Nucleus accumbens (tissue), 56 donors: ENCODE data around the gene NDFIP2.

Source experiments
- DNase-seq, 56 donors: peaks; one replicate each; lab custom pipeline; 2025; lab: John Stamatoyannopoulos, UW

NDFIP2 gene

DNA sequence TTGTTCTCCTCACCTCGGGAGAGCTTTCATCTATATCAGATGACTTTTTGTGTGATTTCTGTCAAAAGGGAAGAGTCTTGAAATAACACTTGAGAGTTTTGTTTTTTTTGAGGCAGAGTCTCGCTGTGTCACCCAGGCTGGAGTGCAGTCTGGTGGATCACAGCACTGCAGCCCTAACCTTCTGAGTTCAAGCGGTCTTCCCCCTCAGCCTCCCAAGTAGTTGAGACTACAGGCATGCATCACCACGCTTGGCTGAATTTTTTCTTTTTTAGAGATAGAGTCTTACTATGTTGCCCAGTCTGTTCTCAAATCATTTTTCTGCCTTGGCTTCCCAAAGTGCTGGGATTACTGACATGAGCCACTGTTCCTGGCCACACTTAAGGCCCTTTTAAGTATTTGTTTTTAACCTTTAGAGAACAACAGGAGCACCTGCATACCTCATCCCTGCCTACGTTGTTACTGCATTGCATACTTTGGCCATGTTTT lies 11.4 kb downstream of the NDFIP2 start:
- DNase-seq: no peak

- no peak for DNase-seq
These were observed 12.1 kb downstream of the NDFIP2 start for GRCh38 chr13:79492918-79493594.

DNA sequence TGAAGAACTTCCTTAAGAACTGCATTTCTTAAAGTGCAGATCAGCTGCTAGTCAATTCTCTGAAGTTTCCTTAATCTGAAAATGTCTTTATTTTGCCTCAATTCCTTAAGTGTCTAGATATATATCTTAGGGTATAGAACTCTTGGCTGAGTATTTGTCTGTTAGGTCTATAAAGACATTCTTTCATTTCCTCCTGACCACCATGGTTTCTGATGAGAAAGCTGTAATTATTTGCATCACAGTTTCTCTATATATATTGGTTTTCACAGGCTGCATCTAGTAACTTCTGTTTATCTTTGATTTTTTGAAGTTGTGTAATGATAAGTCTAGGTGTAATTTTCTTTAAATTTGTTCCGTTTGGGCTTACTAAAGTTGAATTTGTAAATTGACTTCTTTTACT lies 15.2 kb downstream of the NDFIP2 start:
- DNase-seq: no peak

GRCh38 chr13:79497064-79497463 lies 16.1 kb downstream of the NDFIP2 start:
- DNase-seq: no peak

DNA sequence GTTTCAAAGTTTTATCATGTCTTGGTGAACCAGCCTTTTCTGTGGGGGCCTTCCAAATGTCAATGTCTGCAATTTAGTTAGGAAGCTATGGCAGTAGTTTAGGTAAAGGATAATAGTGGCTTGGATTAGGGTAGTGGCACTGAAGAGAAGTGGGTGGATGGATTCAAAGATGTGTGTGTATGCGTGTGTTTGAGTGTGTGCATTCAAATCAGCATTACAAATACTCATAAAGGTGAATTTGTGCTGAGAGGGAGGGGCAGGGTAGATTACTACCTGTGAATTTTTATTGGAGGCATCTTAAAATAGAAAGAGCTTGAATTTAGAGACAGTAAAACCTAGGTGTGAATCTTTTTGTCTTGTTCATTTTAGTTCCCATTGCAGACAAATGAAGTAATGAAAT lies 16.9 kb downstream of the NDFIP2 start:
- no peak for DNase-seq

DNA sequence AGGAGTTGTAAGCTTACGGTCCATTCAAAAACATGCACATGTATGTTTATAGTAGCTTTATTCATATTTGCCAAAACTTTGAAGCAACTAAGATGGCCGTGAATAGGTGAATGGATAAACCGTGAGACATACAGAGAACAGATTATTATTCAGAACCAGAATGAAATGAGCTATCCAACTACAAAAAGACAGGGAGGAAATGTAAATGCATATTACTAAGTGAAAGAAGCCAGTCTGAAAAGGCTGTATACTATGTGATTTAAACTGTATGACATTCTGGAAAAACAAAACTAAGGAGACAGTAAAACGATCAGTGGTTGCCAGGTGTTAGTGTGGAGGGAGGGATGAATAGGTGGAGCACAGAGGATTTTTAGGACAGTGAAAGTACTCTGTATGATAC lies 19.9 kb downstream of the NDFIP2 start:
- DNase-seq: no peak

GRCh38 chr13:79501538-79502232 lies 20.7 kb downstream of the NDFIP2 start:
- no peak for DNase-seq

DNA sequence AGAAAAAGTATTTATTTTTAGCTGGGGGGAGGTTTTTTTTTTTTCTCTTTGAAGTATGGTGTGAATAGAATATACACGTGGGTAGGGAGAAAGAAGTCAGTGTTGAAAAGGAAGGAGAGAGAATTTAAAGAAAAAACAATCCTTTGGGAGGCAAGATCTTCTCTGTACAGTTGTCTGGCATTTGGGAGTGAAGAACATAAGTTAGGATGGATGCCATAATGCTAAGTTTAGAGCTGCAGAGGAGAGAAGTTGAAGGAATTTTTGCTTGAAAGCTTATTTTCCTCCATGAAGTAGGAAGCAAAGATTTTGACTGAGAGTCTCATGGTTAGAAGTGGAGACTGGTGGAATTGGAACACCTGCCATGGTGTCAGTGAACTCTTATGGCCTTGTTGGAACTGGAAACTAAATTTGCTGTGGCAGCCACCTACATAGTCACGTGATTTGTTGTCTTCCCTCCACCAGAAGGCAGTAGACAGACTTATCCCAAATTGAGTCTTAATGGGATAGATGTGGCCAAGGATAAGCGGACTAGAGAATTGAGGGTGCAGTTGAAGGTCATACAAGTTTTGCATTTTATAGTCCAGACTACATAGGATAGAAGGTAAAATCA lies 22.0 kb downstream of the NDFIP2 start:
- no peak for DNase-seq

- no peak for DNase-seq
These were observed 22.6 kb downstream of the NDFIP2 start for GRCh38 chr13:79503473-79504017.

DNA sequence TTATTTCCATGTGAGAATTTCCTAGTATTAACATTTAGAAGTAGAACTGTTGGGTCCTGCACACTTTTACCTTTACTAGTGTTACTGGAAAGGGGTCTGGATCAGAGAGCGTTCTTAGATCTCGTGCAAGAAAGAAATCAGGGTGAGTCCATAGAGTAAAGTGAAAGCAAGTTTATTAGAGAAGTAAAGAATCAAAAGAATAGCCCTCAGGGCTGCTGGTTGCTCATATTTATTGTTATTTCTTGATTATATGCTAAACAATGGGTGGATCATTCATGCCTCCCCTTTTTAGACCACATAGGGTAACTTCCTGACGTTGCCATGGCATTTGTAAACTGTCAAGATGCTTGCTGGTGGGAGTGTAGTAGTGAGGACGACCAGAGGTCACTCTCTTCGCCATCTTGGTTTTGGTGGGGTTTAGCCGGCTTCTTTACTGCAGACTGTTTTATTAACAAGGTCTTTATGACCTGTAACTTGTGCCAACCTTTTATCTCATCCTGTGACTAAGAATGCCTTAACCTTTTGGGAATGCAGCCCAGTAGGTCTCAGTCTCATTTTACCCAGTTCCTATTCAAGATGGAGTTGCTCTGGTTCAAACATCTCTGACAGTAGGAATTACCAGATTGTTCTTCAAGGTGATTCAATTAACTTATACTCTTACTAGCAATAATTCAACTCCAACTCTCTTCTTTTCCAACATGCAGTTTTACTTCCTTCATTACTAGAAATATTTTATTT lies 27.4 kb downstream of the NDFIP2 start:
- DNase-seq: no peak

DNA sequence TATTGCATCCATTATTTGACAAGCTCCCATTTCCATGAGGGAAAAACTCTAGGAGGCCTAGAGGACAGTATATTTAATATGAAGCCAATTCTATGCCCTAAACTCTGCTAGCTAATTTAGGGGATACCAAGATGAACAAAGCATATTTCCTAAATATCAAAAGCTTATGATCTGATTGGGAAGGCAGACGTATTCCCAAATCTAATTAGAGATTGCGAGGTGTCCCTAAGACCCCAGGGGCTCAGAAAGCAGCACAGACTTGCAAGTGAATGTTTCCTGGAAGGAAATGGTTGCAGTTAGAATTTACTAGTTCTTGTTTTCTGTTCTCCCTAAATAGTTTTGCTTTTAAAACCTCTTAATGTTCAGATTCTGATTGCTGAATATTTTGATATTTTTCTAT lies 30.7 kb downstream of the NDFIP2 start:
- DNase-seq: no peak

GRCh38 chr13:79512950-79513349 lies 32.0 kb downstream of the NDFIP2 start:
- DNase-seq: no peak

DNA sequence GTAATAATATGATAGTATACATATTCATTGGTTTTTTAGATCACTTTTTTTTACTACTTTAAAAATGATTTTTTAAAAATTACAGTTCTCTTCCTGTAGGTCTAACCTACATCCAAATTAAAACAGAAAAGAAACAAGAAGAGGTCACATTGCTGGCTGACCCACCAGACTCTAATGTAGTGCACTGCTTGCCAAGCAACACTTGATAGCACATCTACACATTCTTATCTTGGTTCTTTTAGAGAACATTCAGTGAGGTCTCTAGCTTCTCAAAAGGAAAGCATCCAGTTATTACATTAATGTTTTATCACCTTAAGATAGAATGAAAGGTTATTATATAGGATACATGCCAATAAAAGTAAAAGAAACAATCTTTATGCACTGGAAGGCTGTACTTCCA lies 35.6 kb downstream of the NDFIP2 start:
- DNase-seq: no peak

- DNase-seq: no peak
These were observed 38.3 kb downstream of the NDFIP2 start for GRCh38 chr13:79519255-79519654.

DNA sequence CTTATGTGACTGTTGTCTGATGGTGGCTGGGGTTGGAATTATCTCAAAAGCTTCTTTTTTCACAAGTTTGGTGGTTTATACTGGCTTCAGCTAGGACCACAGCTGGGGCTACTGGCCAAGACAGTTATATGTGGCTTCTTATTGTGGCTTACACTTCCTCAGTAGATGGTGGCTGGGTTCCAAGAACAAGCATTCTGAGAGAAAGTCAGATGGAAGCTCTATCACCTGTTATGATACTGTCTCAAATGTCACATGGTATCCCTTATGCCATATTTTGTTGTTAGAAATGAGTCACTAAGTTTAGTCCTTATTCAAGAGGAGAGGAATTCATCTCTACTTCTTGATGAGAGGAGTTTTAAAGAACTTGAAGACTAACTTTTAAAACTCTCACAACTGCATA lies 41.6 kb downstream of the NDFIP2 start:
- no peak for DNase-seq

DNA sequence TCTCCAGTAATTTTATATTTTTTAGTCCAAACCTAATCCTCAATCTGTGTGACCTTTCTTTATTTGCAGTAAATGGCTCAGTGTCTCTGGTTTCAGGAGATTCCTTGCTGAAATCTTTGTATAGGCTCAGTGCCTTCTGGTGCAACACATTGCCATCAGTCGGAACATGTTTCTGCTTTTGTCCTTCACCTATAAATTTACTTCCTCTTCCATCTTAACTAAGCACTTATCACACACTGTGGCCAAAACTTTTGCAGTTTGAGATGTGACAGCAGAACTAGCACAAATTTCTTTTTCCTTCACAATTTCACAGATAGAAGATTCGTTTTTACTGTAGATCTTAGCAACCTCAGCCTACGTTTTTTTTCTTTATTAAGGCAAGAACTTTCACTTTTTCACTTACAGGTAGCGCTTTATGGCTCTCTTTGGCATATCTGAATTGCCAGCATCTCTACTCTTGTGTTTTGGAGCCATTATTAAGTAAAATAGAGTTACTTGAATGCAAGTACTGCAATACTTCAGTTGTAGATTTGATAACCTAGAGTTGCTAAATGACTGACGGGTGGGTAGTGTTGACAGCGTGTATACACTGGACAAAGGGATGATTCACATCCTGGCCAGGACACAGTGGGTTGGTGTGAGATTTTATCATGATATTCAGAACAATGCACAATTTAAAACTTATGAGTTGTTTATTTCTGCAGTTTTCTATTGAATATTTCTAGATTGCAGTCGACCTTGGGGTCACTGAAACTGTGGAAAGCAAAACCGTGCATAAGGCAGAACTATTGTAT lies 44.3 kb downstream of the NDFIP2 start:
- DNase-seq: peak in 1 of 56 donors; percentile 33

- no peak for DNase-seq
These were observed 46.7 kb downstream of the NDFIP2 start for GRCh38 chr13:79527698-79528097.

DNA sequence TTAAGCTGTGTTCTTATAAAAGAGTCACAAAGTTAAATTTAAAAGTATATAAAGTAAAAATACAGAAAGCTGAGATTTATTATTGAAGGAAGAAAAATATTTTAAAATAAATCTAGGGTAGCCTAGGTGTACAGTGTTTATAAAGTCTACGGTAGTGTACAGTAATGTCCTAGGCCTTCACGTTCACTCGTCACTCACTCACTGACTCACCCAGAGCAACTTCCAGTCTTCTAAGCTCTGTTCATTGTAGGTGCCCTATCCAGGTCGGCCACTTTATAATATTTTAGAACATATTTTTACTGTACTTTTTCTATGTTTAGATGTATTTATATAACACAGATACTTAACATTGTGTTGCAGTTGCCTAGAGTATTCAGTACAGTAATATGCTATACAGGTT lies 47.4 kb downstream of the NDFIP2 start:
- no peak for DNase-seq

DNA sequence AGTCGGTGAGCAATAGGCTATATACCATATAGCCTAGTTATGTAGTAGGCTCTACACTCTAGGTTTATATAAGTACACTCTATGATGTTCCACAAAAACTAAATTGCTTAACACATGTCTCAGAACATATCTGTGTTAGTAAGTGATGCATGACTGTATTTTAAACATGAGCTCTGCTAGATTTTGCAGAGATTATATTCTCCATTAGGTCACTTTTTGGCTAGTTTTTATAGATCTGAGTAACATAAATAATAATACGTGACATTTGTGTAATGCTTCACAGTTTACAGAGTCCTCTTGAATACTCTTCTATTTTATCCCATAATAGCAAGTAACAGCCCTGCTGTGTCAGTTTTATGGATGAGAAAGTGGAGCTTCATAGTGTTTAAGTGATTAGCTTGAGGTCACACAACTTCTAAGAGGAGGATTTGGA lies 47.8 kb downstream of the NDFIP2 start:
- DNase-seq: no peak

DNA sequence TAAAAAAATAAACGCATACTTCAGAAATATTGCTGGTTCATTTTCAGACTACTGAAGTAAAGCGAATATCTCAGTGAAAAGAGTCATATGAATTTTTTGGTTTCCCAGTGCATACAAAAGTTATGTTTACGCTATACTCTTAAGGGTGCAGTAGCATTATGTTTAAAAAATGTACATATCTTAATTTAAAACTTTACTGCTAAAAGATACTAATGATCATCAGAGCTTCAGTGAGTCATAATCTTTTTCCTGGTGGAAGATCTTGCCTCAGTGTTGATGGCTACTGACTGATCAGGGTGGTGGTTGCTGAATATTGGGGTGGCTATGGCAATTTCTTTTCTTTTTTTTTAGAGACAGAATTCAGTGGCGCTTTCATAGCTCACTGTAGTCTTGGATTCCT lies 48.9 kb downstream of the NDFIP2 start:
- no peak for DNase-seq
